ENCODE results near the gene ROBO2.
A peak's percentile ranks its signal among the peaks of the same experiment; 100 is the strongest.

ROBO2 gene

GRCh38 chr3:77158730-77159581 lies 119.1 kb downstream of the ROBO2 start:
- peak overlapping the region; percentile 63 for H3K9ac ChIP-seq (ENCODE audit: low read length)
- no peak for TF ChIP-seq EZH2 (IDR thresholded peaks at IDR 0.05; ENCODE audit: borderline replicate concordance, low read length)
- TF ChIP-seq, protein P1, sequence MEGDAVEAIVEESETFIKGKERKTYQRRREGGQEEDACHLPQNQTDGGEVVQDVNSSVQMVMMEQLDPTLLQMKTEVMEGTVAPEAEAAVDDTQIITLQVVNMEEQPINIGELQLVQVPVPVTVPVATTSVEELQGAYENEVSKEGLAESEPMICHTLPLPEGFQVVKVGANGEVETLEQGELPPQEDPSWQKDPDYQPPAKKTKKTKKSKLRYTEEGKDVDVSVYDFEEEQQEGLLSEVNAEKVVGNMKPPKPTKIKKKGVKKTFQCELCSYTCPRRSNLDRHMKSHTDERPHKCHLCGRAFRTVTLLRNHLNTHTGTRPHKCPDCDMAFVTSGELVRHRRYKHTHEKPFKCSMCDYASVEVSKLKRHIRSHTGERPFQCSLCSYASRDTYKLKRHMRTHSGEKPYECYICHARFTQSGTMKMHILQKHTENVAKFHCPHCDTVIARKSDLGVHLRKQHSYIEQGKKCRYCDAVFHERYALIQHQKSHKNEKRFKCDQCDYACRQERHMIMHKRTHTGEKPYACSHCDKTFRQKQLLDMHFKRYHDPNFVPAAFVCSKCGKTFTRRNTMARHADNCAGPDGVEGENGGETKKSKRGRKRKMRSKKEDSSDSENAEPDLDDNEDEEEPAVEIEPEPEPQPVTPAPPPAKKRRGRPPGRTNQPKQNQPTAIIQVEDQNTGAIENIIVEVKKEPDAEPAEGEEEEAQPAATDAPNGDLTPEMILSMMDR (IDR thresholded peaks at IDR 0.05; ENCODE audit: low read length), result peak; percentile 53; the same call in 1 of the 2 replicates
- peaks cover 6% of the 10 kb centered on the region; the same call in 1 of the 2 replicates for H3F3A ChIP-seq (ENCODE audit: insufficient read depth, low read length)
- peak overlapping the region; percentile 55 for H3K4me2 ChIP-seq (ENCODE audit: low read length)
- H3K4me1 ChIP-seq (ENCODE audit: insufficient read depth, low read length, severe bottlenecking), result peaks cover 93% of the 10 kb centered on the region
- peak overlapping the region; percentile 89 for H3K27ac ChIP-seq (ENCODE audit: low read depth, low read length, poor library complexity, severe bottlenecking)
- H2AFZ ChIP-seq (ENCODE audit: low read length), result 0 out of 2 replicates have a peak overlapping the region, but pooled peaks have one; percentile 28
- no peaks in the 10 kb centered on the region for H3K27me3 ChIP-seq (ENCODE audit: insufficient read depth, low read length)
- no peaks in the 10 kb centered on the region for H3K79me2 ChIP-seq (ENCODE audit: insufficient read depth, low read length)
- H3K9me3 ChIP-seq (ENCODE audit: low read length), result no peaks in the 10 kb centered on the region
- peak overlapping the region; percentile 36 for H3K4me3 ChIP-seq (ENCODE audit: low read depth, low read length, poor library complexity, severe bottlenecking)
- no peaks in the 10 kb centered on the region for H3K9me2 ChIP-seq (ENCODE audit: low read depth, low read length)
- H3K36me3 ChIP-seq (ENCODE audit: insufficient read depth, low read length), result peaks cover 8% of the 10 kb centered on the region
- no peaks in the 10 kb centered on the region for H4K20me1 ChIP-seq (ENCODE audit: insufficient read depth, low read length)

- H3K9me3 ChIP-seq (ENCODE audit: low read length), result no peaks in the 10 kb centered on the region
- peak overlapping the region; percentile 89 for H3K27ac ChIP-seq (ENCODE audit: low read depth, low read length, poor library complexity, severe bottlenecking)
- H3K36me3 ChIP-seq (ENCODE audit: insufficient read depth, low read length), result no peaks in the 10 kb centered on the region; the same call in 1 of the 2 replicates
- peak overlapping the region; percentile 54 for H3K9ac ChIP-seq (ENCODE audit: low read length)
- H3F3A ChIP-seq (ENCODE audit: insufficient read depth, low read length), result peaks cover 6% of the 10 kb centered on the region; the same call in 1 of the 2 replicates
- H3K79me2 ChIP-seq (ENCODE audit: insufficient read depth, low read length), result no peaks in the 10 kb centered on the region
- no peaks in the 10 kb centered on the region for H3K9me2 ChIP-seq (ENCODE audit: low read depth, low read length)
- H4K20me1 ChIP-seq (ENCODE audit: insufficient read depth, low read length), result no peaks in the 10 kb centered on the region
- peak overlapping the region; percentile 29; the same call in 1 of the 2 replicates for H3K4me2 ChIP-seq (ENCODE audit: low read length)
- H2AFZ ChIP-seq (ENCODE audit: low read length), result no peak overlapping the region
- H3K27me3 ChIP-seq (ENCODE audit: insufficient read depth, low read length), result no peaks in the 10 kb centered on the region
- H3K4me1 ChIP-seq (ENCODE audit: insufficient read depth, low read length, severe bottlenecking), result peaks cover 72% of the 10 kb centered on the region
- peak overlapping the region; percentile 7 for H3K4me3 ChIP-seq (ENCODE audit: low read depth, low read length, poor library complexity, severe bottlenecking)
- no peak for TF ChIP-seq EZH2 (IDR thresholded peaks at IDR 0.05; ENCODE audit: borderline replicate concordance, low read length)
- TF ChIP-seq, protein P1 (IDR thresholded peaks at IDR 0.05; ENCODE audit: low read length), result no peak
These were observed 121.1 kb downstream of the ROBO2 start for GRCh38 chr3:77160931-77161497.

- Histone ChIP-seq H3K9me3 (ENCODE audit: low read length) (0 out of 2 replicates have a peak, but pooled peaks cover 3% of the 10 kb centered on the region), H3K9ac (ENCODE audit: low read length) (no peak overlapping the region), H4K20me1 (ENCODE audit: insufficient read depth, low read length) (no peaks in the 10 kb centered on the region), H3K4me2 (ENCODE audit: low read length) (no peak overlapping the region), H3K36me3 (ENCODE audit: insufficient read depth, low read length) (no peaks in the 10 kb centered on the region), H3K79me2 (ENCODE audit: insufficient read depth, low read length) (no peaks in the 10 kb centered on the region), H2AFZ (ENCODE audit: low read length) (no peak overlapping the region), H3K4me3 (ENCODE audit: low read depth, low read length, poor library complexity, severe bottlenecking) (no peak overlapping the region), H3K27ac (ENCODE audit: low read depth, low read length, poor library complexity, severe bottlenecking) (peak overlapping the region; percentile 59), H3F3A (ENCODE audit: insufficient read depth, low read length) (no peaks in the 10 kb centered on the region), H3K9me2 (ENCODE audit: low read depth, low read length) (no peaks in the 10 kb centered on the region), H3K4me1 (ENCODE audit: insufficient read depth, low read length, severe bottlenecking) (peaks cover 75% of the 10 kb centered on the region), H3K27me3 (ENCODE audit: insufficient read depth, low read length) (no peaks in the 10 kb centered on the region)
- TF ChIP-seq, protein P1 (IDR thresholded peaks at IDR 0.05; ENCODE audit: low read length), result no peak
- TF ChIP-seq EZH2 (IDR thresholded peaks at IDR 0.05; ENCODE audit: borderline replicate concordance, low read length), result no peak
These were observed 129.9 kb downstream of the ROBO2 start for GRCh38 chr3:77169823-77170222.
